HFF-Myc (cell line): ENCODE data around the gene NT5C2.

Experiments used
- DNase-seq: peaks from one replicate; pipeline ENCODE4 v3.0.0-alpha.2; 2011; ENCODE audit warnings: low read depth; ENCODE audit errors: extremely low read depth
- H3K4me3 ChIP-seq: replicated peaks from 2 replicates; pipeline ENCODE4 v1.5.1; 2011; ENCODE audit warnings: low read depth, mild to moderate bottlenecking, control low read depth, low read length
- CTCF ChIP-seq: IDR thresholded peaks from 2 replicates; pipeline ENCODE4 v1.5.1; 2012; ENCODE audit warnings: mild to moderate bottlenecking, low read depth, low read length, control low read depth; ENCODE audit errors: missing control alignments

Gene NT5C2

GRCh38 chr10:103193107-103193819, at the start of gene NT5C2:
Gene NT5C2 (minus strand): TSS chr10:103193272. CDS start chr10:103174958, 18,314 bp downstream.
- TF ChIP-seq CTCF = no peak
- no peak for DNase-seq
- peak within 1 kb of the TSS; percentile 86 for H3K4me3 ChIP-seq

- TF ChIP-seq CTCF = no peak
- DNase-seq = no peak
- H3K4me3 ChIP-seq = no peak overlapping the region
Measured at GRCh38 chr10:103241262-103242011, 48.4 kb upstream of the NT5C2 start.

GRCh38 chr10:103238506-103239252, 45.6 kb upstream of the NT5C2 start:
- DNase-seq = no peak
- H3K4me3 ChIP-seq = no peak overlapping the region
- TF ChIP-seq CTCF = peak; percentile 41

- no peak overlapping the region for H3K4me3 ChIP-seq
- TF ChIP-seq CTCF = no peak
- no peak for DNase-seq
Measured at GRCh38 chr10:103235775-103236174, 42.7 kb upstream of the NT5C2 start.

GRCh38 chr10:103232772-103233488, 39.9 kb upstream of the NT5C2 start:
- TF ChIP-seq CTCF = no peak
- no peak overlapping the region for H3K4me3 ChIP-seq
- no peak for DNase-seq

- no peak for DNase-seq
- H3K4me3 ChIP-seq = no peak overlapping the region
- TF ChIP-seq CTCF = no peak
Measured at GRCh38 chr10:103232131-103232673, 39.1 kb upstream of the NT5C2 start.
